Gastroesophageal sphincter (tissue), 4 donors: ENCODE measurements around the gene NTSR1. TPM values are rescaled to one million over a fixed set of nuclear protein-coding genes. Genes with fewer than 3 reads are reported as not detected.

Source experiments
- ATAC-seq: fragments of 150-250 bp; one replicate; pipeline ENCODE4 v1.9.1; 2016; ENCODE audit warnings: mild to moderate bottlenecking, moderate library complexity
- H3K27ac ChIP-seq, 4 donors: fragments of 200-600 bp; sonication (generic) in 3 of 4; 1 replicate in 3 of 4; 2 replicates in 1 of 4; pipeline ENCODE4 v1.5.1; 2016 to 2019
- H3K27me3 ChIP-seq: fragments of 200-600 bp; sonication (generic); one replicate; pipeline ENCODE4 v1.5.1; 2019
- H3K36me3 ChIP-seq, 2 donors: fragments of 200-600 bp; sonication (generic); one replicate each; pipeline ENCODE4 v1.5.1; 2019; ENCODE audit warnings: control low read depth in 1 of 2
- H3K4me1 ChIP-seq, 3 donors: fragments of 200-600 bp; sonication (generic); 1 replicate in 2 of 3; 2 replicates in 1 of 3; pipeline ENCODE4 v1.5.1; 2016 to 2019; ENCODE audit warnings: control low read depth in 2 of 3
- H3K4me3 ChIP-seq, 2 donors: fragments of 200-600 bp; sonication (generic); one replicate each; pipeline ENCODE4 v1.5.1; 2019; ENCODE audit warnings: mild to moderate bottlenecking in 1 of 2, moderate library complexity in 1 of 2
- H3K9me3 ChIP-seq, 3 donors: fragments of 200-600 bp; sonication (generic); one replicate each; pipeline ENCODE4 v1.5.1; 2017 to 2019; ENCODE audit warnings: control low read depth in 2 of 3
- CTCF ChIP-seq, 4 experiments: fragments of 200-600 bp in 2 of 4; fragments of 450-650 bp in 2 of 4; sonication (generic) in 1 of 4; IDR thresholded peaks; one replicate each; pipeline ENCODE4 v1.5.1; 2017 to 2019; ENCODE audit warnings: antibody characterized with exemption in 4 of 4, mild to moderate bottlenecking in 2 of 4, moderate library complexity in 2 of 4
- EP300 ChIP-seq: sonication (generic); formaldehyde crosslinking; IDR thresholded peaks from one replicate; pipeline ENCODE4 v1.6.1; 2017; ENCODE audit warnings: antibody characterized with exemption, mild to moderate bottlenecking
- POLR2A ChIP-seq, 2 donors: fragments of 450-650 bp; IDR thresholded peaks; one replicate each; pipeline ENCODE4 v1.6.1; 2017; ENCODE audit warnings: antibody characterized with exemption in 2 of 2, mild to moderate bottlenecking in 2 of 2, moderate library complexity in 1 of 2
- POLR2AphosphoS5 ChIP-seq: sonication (generic); formaldehyde crosslinking; IDR thresholded peaks from one replicate; pipeline ENCODE4 v1.6.1; 2017; ENCODE audit warnings: antibody characterized with exemption
- WGBS, 2 donors: methylation state at CpG; one replicate each; pipeline ENCODE4 v1.1.5; 2018; ENCODE audit warnings: low coverage in 1 of 2; 5-methylcytosine and 5-hydroxymethylcytosine counted together
- total RNA-seq, 4 donors: library from RNA; depleted of rRNA; stranded (reverse); fragments of >200 nt; gene quantifications; one replicate each; pipeline ENCODE4 v1.1.0, GENCODE V29; 2016

NTSR1 gene
- total RNA-seq, 4 donors from 2014 or later, result 0.13 to 0.85 (median 0.19) TPM

- no peak overlapping the region for H3K27ac ChIP-seq
- 89% methylated on average over 10 of the region's 20 CpGs; no CpG with 5 or more reads in 1 of the 2 donors for WGBS, 2 donors
- H3K4me3 ChIP-seq, result no peak overlapping the region
- H3K36me3 ChIP-seq, result no peaks in the 10 kb centered on the region
- no peak for ATAC-seq
- H3K9me3 ChIP-seq, result no peaks in the 10 kb centered on the region
- peaks cover 53% of the 10 kb centered on the region for H3K27me3 ChIP-seq
- TF ChIP-seq POLR2A (IDR thresholded peaks at IDR 0.05) (no peak), POLR2AphosphoS5 (no peak), EP300 (no peak), CTCF (IDR thresholded peaks at IDR 0.05) (no peak)
- H3K4me1 ChIP-seq, result peaks cover 0 to 9% (median 0%) of the 10 kb centered on the region in 3 donors
These were observed 35.2 kb downstream of the NTSR1 start for GRCh38 chr20:62743777-62744317.

- no peak overlapping the region for H3K27ac ChIP-seq
- H3K4me1 ChIP-seq, result peaks cover 0 to 9% (median 0%) of the 10 kb centered on the region in 3 donors
- WGBS, 2 donors, result 75% methylated on average over 1 of the region's 6 CpGs; no CpG with 5 or more reads in 1 of the 2 donors
- H3K9me3 ChIP-seq, result no peaks in the 10 kb centered on the region
- TF ChIP-seq POLR2AphosphoS5, result no peak
- no peak for TF ChIP-seq CTCF (IDR thresholded peaks at IDR 0.05)
- no peak for TF ChIP-seq EP300
- TF ChIP-seq POLR2A (IDR thresholded peaks at IDR 0.05), result no peak
- no peak overlapping the region for H3K4me3 ChIP-seq
- no peaks in the 10 kb centered on the region for H3K36me3 ChIP-seq
- H3K27me3 ChIP-seq, result peaks cover 44% of the 10 kb centered on the region
- no peak for ATAC-seq
These were observed 36.1 kb downstream of the NTSR1 start for GRCh38 chr20:62744741-62745191.

- no peak overlapping the region for H3K4me3 ChIP-seq
- no peaks in the 10 kb centered on the region for H3K36me3 ChIP-seq
- TF ChIP-seq POLR2A (IDR thresholded peaks at IDR 0.05) (no peak), CTCF (IDR thresholded peaks at IDR 0.05) (no peak), EP300 (no peak), POLR2AphosphoS5 (no peak)
- H3K4me1 ChIP-seq, result peaks cover 0 to 9% (median 0%) of the 10 kb centered on the region in 3 donors
- H3K27me3 ChIP-seq, result peaks cover 39% of the 10 kb centered on the region
- H3K27ac ChIP-seq, result no peak overlapping the region
- no peak for ATAC-seq
- WGBS, 2 donors, result 76 to 87% methylated on average over 3 to 4 of the region's 11 CpGs
- H3K9me3 ChIP-seq, result no peaks in the 10 kb centered on the region
These were observed 36.8 kb downstream of the NTSR1 start for GRCh38 chr20:62745279-62745951.

GRCh38 chr20:62745952-62746288, 37.3 kb downstream of the NTSR1 start:
- no peaks in the 10 kb centered on the region for H3K36me3 ChIP-seq
- peaks cover 0 to 4% (median 0%) of the 10 kb centered on the region in 3 donors for H3K4me1 ChIP-seq
- no CpG with 5 or more reads among the region's 9 CpGs for WGBS, 2 donors
- no peak overlapping the region for H3K27ac ChIP-seq
- H3K4me3 ChIP-seq, result no peak overlapping the region
- H3K9me3 ChIP-seq, result no peaks in the 10 kb centered on the region
- no peak for ATAC-seq
- peaks cover 34% of the 10 kb centered on the region for H3K27me3 ChIP-seq
- TF ChIP-seq POLR2AphosphoS5 (no peak), CTCF (IDR thresholded peaks at IDR 0.05) (no peak), POLR2A (IDR thresholded peaks at IDR 0.05) (no peak), EP300 (no peak)

- WGBS, 2 donors, result 64 to 88% methylated on average over 2 of the region's 2 CpGs
- Histone ChIP-seq H3K36me3 (no peaks in the 10 kb centered on the region), H3K4me3 (no peak overlapping the region), H3K9me3 (no peaks in the 10 kb centered on the region), H3K4me1 (peaks cover 0 to 15% (median 7%) of the 10 kb centered on the region in 3 donors), H3K27me3 (peaks cover 12% of the 10 kb centered on the region), H3K27ac (no peak overlapping the region)
- ATAC-seq, result no peak
- no peak for TF ChIP-seq POLR2AphosphoS5
- TF ChIP-seq CTCF (IDR thresholded peaks at IDR 0.05), result no peak
- TF ChIP-seq EP300, result no peak
- TF ChIP-seq POLR2A (IDR thresholded peaks at IDR 0.05), result no peak
These were observed 39.7 kb downstream of the NTSR1 start for GRCh38 chr20:62748311-62748710.
